Keratinocyte (primary cell): ENCODE data around the gene RGL3.

Experiments used
- CTCF ChIP-seq, 3 experiments: IDR thresholded peaks in 1 of 3; conservative IDR thresholded peaks in 1 of 3; optimal IDR thresholded peaks in 1 of 3; 2 replicates in 2 of 3; 3 replicates in 1 of 3; pipeline versions ENCODE3 to v1.5.1; 2011; ENCODE audit warnings: low read length in 3 of 3, mild to moderate bottlenecking in 3 of 3, moderate library complexity in 2 of 3, control low read depth in 1 of 3, inconsistent platforms in 1 of 3; ENCODE audit not compliant: insufficient read depth in 2 of 3; ENCODE audit errors: extremely low read depth in 1 of 3
- EZH2 ChIP-seq: IDR thresholded peaks from one replicate; pipeline ENCODE4 v1.6.1; 2012; ENCODE audit warnings: inconsistent platforms, mild to moderate bottlenecking, low read length, moderate library complexity

GRCh38 chr19:11401808-11402543, 17.1 kb downstream of the RGL3 start:
- TF ChIP-seq CTCF (optimal IDR thresholded peaks at IDR 0.05 in 1 of 3, IDR thresholded peaks at IDR 0.05 in 1 of 3, conservative IDR thresholded peaks at IDR 0.05 in 1 of 3; ENCODE audit: extremely low read depth in 1 of 3, insufficient read depth in 2 of 3, low read length in 3 of 3) (no peak), EZH2 (no peak)
